ENCODE measurements around the gene RHOBTB1. TPM values are rescaled to one million over a fixed set of nuclear protein-coding genes. Genes with fewer than 3 reads are reported as not detected.
A peak's percentile ranks its signal among the peaks of the same experiment; 100 is the strongest.

The RHOBTB1 gene
- total and polyA plus RNA-seq, 9 of the 15 experiments (the other 6 are each of a cell fraction or from before 2014, with no cell fraction given): 1.7 to 11.7 (median 9.3) TPM

DNA sequence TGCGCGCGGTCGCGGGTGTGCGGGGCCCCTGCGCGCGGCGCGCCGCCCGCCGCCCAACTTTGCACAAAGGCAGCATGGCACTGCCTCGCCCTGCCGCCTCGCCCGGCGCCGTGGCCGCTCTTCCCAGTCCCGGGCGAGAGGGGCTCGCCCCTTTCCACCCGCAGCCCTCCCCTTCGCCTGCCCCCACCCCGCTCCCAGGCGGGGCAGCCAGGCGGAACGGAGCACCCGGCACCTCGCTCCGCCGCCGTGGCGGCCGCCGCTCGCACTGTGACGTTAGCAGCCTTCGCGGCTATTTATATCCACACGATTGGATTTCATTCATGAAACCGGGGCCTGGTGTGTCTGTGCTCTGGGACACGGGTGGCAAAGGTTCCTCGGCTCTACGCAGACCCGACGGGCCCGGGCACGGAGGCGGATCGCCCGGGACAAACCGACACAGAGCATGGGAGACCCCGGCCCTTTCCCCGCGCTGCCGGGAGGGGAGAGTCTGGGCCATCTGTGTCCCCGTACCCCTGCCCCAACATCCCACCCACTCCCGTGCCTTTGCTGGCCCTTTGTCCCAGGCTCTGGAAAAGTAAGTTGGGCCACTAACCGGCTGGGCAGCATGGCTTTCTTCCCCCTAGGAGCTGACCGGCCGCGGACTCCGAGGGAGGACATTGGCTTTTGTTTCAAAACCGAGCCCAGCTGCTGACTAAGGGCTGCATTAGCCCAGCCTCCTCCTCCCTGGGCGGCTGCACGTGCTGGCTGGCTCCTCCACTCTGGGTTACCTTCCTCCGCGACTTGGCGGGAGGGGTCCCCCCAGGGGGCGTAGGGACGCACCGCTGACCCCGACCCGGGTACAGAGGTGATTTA lies at the start of gene RHOBTB1 (continued):
- TF ChIP-seq MEF2A (IDR thresholded peaks at IDR 0.05; ENCODE audit: control insufficient read depth, low read depth, low read length) (peak; percentile 85; the same call in 1 of the 2 replicates), POLR2G (IDR thresholded peaks at IDR 0.05; ENCODE audit: low read depth, low read length) (peak; percentile 92), SUPT5H (IDR thresholded peaks at IDR 0.05) (peak; percentile 65; the same call in 1 of the 2 replicates), BCOR (IDR thresholded peaks at IDR 0.05) (peak; percentile 18; the same call in 1 of the 2 replicates), TBP (optimal IDR thresholded peaks at IDR 0.05; ENCODE audit: low read depth, low read length) (peak; percentile 71), SMAD4 (CRISPR knock-in tag; conservative IDR thresholded peaks at IDR 0.05) (peak; percentile 72), GATAD2B (IDR thresholded peaks at IDR 0.05; ENCODE audit: borderline replicate concordance) (peak; percentile 98), CXXC5 (CRISPR knock-in tag; IDR thresholded peaks at IDR 0.05) (peak; percentile 77)
- TF ChIP-seq, protein P1, sequence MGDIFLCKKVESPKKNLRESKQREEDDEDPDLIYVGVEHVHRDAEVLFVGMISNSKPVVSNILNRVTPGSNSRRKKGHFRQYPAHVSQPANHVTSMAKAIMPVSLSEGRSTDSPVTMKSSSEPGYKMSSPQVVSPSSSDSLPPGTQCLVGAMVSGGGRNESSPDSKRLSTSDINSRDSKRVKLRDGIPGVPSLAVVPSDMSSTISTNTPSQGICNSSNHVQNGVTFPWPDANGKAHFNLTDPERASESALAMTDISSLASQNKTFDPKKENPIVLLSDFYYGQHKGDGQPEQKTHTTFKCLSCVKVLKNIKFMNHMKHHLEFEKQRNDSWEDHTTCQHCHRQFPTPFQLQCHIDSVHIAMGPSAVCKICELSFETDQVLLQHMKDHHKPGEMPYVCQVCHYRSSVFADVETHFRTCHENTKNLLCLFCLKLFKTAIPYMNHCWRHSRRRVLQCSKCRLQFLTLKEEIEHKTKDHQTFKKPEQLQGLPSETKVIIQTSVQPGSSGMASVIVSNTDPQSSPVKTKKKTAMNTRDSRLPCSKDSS (IDR thresholded peaks at IDR 0.05; ENCODE audit: low read depth, partially characterized antibody): no peak
- TF ChIP-seq, protein P2, sequence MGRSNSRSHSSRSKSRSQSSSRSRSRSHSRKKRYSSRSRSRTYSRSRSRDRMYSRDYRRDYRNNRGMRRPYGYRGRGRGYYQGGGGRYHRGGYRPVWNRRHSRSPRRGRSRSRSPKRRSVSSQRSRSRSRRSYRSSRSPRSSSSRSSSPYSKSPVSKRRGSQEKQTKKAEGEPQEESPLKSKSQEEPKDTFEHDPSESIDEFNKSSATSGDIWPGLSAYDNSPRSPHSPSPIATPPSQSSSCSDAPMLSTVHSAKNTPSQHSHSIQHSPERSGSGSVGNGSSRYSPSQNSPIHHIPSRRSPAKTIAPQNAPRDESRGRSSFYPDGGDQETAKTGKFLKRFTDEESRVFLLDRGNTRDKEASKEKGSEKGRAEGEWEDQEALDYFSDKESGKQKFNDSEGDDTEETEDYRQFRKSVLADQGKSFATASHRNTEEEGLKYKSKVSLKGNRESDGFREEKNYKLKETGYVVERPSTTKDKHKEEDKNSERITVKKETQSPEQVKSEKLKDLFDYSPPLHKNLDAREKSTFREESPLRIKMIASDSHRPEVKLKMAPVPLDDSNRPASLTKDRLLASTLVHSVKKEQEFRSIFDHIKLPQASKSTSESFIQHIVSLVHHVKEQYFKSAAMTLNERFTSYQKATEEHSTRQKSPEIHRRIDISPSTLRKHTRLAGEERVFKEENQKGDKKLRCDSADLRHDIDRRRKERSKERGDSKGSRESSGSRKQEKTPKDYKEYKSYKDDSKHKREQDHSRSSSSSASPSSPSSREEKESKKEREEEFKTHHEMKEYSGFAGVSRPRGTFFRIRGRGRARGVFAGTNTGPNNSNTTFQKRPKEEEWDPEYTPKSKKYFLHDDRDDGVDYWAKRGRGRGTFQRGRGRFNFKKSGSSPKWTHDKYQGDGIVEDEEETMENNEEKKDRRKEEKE (IDR thresholded peaks at IDR 0.05; ENCODE audit: borderline replicate concordance in 1 of 2, control insufficient read depth in 1 of 2, low read depth in 2 of 2, low read length in 1 of 2): 0 out of 4 replicates have a peak, but pooled peaks of 1 of the 2 experiments have one; percentile 11
- TF ChIP-seq, protein P3, sequence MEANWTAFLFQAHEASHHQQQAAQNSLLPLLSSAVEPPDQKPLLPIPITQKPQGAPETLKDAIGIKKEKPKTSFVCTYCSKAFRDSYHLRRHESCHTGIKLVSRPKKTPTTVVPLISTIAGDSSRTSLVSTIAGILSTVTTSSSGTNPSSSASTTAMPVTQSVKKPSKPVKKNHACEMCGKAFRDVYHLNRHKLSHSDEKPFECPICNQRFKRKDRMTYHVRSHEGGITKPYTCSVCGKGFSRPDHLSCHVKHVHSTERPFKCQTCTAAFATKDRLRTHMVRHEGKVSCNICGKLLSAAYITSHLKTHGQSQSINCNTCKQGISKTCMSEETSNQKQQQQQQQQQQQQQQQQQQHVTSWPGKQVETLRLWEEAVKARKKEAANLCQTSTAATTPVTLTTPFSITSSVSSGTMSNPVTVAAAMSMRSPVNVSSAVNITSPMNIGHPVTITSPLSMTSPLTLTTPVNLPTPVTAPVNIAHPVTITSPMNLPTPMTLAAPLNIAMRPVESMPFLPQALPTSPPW (CRISPR knock-in tag; IDR thresholded peaks at IDR 0.05): peak; percentile 97
- TF ChIP-seq, protein P4, sequence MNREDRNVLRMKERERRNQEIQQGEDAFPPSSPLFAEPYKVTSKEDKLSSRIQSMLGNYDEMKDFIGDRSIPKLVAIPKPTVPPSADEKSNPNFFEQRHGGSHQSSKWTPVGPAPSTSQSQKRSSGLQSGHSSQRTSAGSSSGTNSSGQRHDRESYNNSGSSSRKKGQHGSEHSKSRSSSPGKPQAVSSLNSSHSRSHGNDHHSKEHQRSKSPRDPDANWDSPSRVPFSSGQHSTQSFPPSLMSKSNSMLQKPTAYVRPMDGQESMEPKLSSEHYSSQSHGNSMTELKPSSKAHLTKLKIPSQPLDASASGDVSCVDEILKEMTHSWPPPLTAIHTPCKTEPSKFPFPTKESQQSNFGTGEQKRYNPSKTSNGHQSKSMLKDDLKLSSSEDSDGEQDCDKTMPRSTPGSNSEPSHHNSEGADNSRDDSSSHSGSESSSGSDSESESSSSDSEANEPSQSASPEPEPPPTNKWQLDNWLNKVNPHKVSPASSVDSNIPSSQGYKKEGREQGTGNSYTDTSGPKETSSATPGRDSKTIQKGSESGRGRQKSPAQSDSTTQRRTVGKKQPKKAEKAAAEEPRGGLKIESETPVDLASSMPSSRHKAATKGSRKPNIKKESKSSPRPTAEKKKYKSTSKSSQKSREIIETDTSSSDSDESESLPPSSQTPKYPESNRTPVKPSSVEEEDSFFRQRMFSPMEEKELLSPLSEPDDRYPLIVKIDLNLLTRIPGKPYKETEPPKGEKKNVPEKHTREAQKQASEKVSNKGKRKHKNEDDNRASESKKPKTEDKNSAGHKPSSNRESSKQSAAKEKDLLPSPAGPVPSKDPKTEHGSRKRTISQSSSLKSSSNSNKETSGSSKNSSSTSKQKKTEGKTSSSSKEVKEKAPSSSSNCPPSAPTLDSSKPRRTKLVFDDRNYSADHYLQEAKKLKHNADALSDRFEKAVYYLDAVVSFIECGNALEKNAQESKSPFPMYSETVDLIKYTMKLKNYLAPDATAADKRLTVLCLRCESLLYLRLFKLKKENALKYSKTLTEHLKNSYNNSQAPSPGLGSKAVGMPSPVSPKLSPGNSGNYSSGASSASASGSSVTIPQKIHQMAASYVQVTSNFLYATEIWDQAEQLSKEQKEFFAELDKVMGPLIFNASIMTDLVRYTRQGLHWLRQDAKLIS (CRISPR knock-in tag; IDR thresholded peaks at IDR 0.05): peak; percentile 75; the same call in 1 of the 2 replicates
- TF ChIP-seq, protein P5, sequence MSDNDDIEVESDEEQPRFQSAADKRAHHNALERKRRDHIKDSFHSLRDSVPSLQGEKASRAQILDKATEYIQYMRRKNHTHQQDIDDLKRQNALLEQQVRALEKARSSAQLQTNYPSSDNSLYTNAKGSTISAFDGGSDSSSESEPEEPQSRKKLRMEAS (CRISPR knock-in tag; IDR thresholded peaks at IDR 0.05): peak; percentile 79

Measured in K562 (cell line).